ENCODE measurements around the gene PCMTD2. TPM values are rescaled to one million over a fixed set of nuclear protein-coding genes. Genes with fewer than 3 reads are reported as not detected.

The PCMTD2 gene
- total RNA-seq, 2 donors from 2014 or later, result 52.8 to 67.8 TPM

DNA sequence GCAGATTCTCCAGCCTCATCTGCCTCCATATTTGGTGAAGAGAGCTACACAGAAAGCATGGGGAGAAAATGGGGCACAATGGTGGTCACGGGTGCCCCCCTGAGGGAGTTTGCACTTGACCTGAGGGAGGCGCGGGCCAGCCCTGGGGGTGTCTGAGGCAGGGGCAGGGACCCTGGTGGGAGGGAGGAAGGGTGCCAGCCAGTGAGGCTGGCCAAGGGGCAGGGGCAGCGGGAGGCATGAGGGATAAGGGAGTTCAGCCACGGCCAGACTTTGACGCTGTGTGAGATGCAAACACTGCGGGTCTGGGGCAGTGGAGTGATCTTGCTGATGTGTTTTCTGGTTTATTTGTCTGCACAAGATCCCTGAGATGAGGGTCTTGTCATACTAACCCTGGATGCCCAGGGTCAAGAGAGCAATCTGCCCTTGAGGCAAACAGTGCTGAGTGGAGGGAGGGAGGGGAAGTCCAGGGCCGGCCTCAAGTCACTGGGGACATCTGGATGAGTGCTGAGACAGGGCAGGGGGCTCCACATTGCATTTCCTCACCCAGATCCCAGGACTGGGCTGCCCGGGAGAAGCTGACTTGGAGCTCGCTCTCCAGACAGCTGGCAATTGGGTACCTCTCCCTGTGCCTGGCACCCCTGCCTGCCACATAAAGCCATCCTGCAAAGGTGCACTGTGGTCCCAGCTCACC lies 8.8 kb upstream of the PCMTD2 start:
- no peaks in the 10 kb centered on the region for H3K4me1 Mint-ChIP-seq (ENCODE audit: low read depth)
- H3K9me3 Mint-ChIP-seq, result no peaks in the 10 kb centered on the region
- H3K4me3 Mint-ChIP-seq, result no peak overlapping the region
- DNase-seq (no peak), ATAC-seq (replicated peaks in 1 of 2) (no peak)
- no peaks in the 10 kb centered on the region for H3K36me3 Mint-ChIP-seq (ENCODE audit: insufficient read depth in 2 of 2)
- H3K27me3 Mint-ChIP-seq (ENCODE audit: low read depth), result no peaks in the 10 kb centered on the region
- no peak overlapping the region for H3K27ac Mint-ChIP-seq

DNA sequence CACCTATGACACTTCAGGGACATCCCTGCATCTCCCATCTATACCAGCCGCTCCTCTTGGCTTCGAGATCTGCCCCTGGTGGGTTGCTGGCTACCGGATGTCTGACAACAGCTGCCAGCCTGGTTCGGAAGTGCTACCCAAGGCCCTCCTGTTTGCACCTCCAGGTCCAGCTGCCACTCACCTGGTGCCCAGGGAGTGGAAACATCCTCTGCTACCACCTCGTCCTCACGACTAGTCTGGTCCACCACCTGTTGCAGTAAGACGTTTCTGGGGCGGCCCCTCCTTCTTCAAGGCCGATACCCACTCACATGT lies 8.3 kb upstream of the PCMTD2 start:
- H3K27ac Mint-ChIP-seq, result no peak overlapping the region

DNA sequence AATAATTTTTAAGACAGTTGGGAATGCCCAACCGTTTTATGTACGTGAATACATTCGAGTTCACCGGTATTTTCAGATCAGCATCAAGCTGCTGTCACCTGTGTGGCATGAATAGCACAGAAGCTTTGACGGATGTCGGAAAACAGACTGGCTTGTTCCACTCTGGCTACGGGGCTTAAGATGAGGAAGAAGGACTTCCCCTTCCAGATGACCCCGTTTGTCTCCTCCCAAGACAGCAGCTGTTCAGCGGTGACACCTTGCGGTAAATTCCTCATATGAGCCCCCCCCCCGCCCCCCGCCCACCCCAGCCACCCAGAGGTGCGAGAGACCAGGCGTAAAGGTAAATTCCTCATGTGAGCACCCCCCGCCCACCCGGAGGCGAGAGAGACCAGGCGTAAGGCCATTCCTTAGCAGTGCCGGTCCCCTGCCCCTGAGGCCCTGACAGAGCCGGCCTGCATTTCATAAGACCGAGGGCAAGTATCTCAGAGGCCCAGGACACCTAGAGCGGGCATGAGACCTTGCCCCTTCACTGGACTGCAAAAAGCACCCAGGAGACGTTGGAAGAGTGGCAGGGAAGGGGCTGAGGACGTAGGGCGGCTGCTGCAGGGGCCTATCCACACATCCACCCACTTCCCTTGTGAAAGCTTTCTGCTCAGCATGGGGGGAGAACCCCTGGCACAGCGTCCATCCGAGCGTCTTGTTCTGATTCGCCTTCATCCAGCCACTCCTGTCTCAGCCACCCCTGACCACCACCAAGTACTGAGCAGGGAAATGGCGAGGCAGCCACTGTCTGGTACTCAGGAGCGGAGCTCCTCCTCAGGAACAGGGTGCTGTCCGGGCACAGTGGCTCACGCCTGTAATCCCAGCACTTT lies 7.3 kb upstream of the PCMTD2 start:
- H3K4me3 Mint-ChIP-seq, result no peak overlapping the region
- ATAC-seq (replicated peaks in 1 of 2) (no peak), DNase-seq (no peak)
- no peaks in the 10 kb centered on the region for H3K36me3 Mint-ChIP-seq (ENCODE audit: insufficient read depth in 2 of 2)
- no peak overlapping the region for H3K27ac Mint-ChIP-seq
- H3K4me1 Mint-ChIP-seq (ENCODE audit: low read depth), result no peaks in the 10 kb centered on the region
- H3K9me3 Mint-ChIP-seq, result no peaks in the 10 kb centered on the region
- H3K27me3 Mint-ChIP-seq (ENCODE audit: low read depth), result no peaks in the 10 kb centered on the region

More for the DNA sequence above, 8.3 kb upstream of the PCMTD2 start:
- no peaks in the 10 kb centered on the region for H3K36me3 Mint-ChIP-seq (ENCODE audit: insufficient read depth in 2 of 2)
- no peaks in the 10 kb centered on the region for H3K9me3 Mint-ChIP-seq
- H3K4me1 Mint-ChIP-seq (ENCODE audit: low read depth), result no peaks in the 10 kb centered on the region
- no peak for ATAC-seq (replicated peaks in 1 of 2)
- no peak for DNase-seq
- H3K27me3 Mint-ChIP-seq (ENCODE audit: low read depth), result no peaks in the 10 kb centered on the region
- H3K4me3 Mint-ChIP-seq, result no peak overlapping the region

DNA sequence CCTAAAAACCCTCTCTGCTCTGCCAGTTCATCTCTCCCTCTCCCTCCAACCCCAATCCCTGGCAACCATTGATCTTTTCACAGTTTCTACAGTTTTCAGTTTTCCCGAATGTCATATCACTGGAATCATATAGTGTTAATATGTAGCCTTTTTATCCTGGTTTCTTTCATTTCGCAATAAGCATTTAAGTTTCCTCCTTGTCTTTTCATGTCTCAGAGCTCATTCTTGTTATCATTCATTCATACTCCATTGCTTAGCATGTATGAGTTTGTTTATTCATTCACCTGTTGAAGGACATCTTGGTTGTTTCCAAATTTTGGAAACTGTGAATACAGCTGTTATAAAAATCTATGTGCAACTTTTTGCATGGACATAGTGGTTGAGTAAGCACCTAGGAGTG lies 5.5 kb upstream of the PCMTD2 start:
- H3K4me3 Mint-ChIP-seq, result no peak overlapping the region
- H3K9me3 Mint-ChIP-seq, result no peaks in the 10 kb centered on the region
- H3K4me1 Mint-ChIP-seq (ENCODE audit: low read depth), result peaks cover 9% of the 10 kb centered on the region
- no peaks in the 10 kb centered on the region for H3K36me3 Mint-ChIP-seq (ENCODE audit: insufficient read depth in 2 of 2)
- no peak for DNase-seq
- no peak overlapping the region for H3K27ac Mint-ChIP-seq
- H3K27me3 Mint-ChIP-seq (ENCODE audit: low read depth), result no peaks in the 10 kb centered on the region
- no peak for ATAC-seq (replicated peaks in 1 of 2)

DNA sequence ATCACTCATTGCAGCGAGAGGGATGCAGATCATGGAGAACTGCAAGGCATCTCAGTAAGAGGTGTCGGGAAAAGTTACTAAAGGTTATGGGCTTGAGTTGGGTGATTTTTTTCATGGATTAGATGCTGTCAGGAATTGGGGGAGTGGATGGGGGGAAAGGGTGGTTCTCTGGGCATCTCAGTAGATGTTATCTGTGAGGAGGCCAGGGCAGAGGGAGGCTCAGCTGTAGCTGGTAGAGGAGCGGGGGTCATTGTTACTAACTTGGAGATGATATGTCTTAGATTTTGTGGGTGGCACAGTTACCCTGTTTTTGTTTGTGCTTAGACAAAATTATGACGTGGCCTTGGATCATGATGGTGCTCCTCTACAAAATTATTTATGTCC lies 2.6 kb upstream of the PCMTD2 start:
- Mint-ChIP-seq H3K27me3 (ENCODE audit: low read depth) (no peaks in the 10 kb centered on the region), H3K36me3 (ENCODE audit: insufficient read depth in 2 of 2) (peaks cover 0 to 2% of the 10 kb centered on the region in 2 donors), H3K4me1 (ENCODE audit: low read depth) (peaks cover 31% of the 10 kb centered on the region), H3K9me3 (no peaks in the 10 kb centered on the region), H3K4me3 (no peak overlapping the region), H3K27ac (no peak overlapping the region)
- no peak for ATAC-seq (replicated peaks in 1 of 2)
- DNase-seq, result no peak

DNA sequence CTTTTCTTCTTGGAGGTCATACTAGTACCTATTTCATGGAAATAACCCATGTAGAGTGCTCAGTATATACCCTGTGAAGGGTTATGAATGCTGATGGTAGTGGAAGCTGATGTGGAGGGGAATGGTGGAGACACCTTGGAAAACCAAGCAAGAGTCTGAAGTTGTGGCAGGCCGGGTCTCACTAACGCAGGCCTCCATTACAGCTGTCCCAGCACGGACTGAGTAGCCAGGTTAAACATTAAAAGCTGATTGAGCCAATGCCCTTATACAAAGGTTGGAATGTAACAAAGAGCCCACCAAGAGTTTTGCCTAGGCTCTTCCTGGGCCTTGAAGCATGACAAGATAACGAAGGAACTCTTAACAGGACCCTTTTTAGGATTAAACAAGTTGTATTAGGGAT lies 2.1 kb upstream of the PCMTD2 start:
- peaks cover 0 to 2% of the 10 kb centered on the region in 2 donors for H3K36me3 Mint-ChIP-seq (ENCODE audit: insufficient read depth in 2 of 2)
- DNase-seq, result no peak
- H3K4me3 Mint-ChIP-seq, result peak overlapping the region in 1 of 2 donors; percentile 33
- ATAC-seq (replicated peaks in 1 of 2), result no peak
- H3K9me3 Mint-ChIP-seq, result no peaks in the 10 kb centered on the region
- H3K27ac Mint-ChIP-seq, result no peak overlapping the region
- peaks cover 35% of the 10 kb centered on the region for H3K4me1 Mint-ChIP-seq (ENCODE audit: low read depth)
- H3K27me3 Mint-ChIP-seq (ENCODE audit: low read depth), result no peaks in the 10 kb centered on the region

DNA sequence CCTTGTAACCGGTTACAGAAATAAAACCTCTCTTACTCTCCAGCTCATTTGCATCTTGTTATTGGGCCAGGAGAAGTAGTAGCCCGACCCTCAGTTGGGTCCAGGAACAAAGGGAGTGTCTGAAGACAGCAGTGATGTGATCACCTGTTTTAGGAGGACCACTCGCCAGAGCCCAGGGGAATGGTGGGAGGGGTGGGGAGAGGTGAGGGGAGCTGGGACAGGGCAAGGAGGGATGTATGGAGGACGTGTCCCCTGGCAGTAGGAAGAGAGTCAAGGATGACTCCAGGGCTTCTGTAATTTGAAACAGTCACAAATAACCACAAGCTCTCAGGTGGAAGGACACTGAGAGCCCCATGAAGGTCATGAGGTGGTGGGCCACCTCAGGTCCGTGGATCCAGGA lies 1.4 kb upstream of the PCMTD2 start:
- Mint-ChIP-seq H3K4me3 (peak overlapping the region; percentile 82 to 85), H3K27ac (no peak overlapping the region), H3K4me1 (ENCODE audit: low read depth) (peaks cover 43% of the 10 kb centered on the region), H3K27me3 (ENCODE audit: low read depth) (no peaks in the 10 kb centered on the region), H3K9me3 (no peaks in the 10 kb centered on the region), H3K36me3 (ENCODE audit: insufficient read depth in 2 of 2) (peaks cover 0 to 2% of the 10 kb centered on the region in 2 donors)
- DNase-seq (no peak), ATAC-seq (replicated peaks in 1 of 2) (no peak)

DNA sequence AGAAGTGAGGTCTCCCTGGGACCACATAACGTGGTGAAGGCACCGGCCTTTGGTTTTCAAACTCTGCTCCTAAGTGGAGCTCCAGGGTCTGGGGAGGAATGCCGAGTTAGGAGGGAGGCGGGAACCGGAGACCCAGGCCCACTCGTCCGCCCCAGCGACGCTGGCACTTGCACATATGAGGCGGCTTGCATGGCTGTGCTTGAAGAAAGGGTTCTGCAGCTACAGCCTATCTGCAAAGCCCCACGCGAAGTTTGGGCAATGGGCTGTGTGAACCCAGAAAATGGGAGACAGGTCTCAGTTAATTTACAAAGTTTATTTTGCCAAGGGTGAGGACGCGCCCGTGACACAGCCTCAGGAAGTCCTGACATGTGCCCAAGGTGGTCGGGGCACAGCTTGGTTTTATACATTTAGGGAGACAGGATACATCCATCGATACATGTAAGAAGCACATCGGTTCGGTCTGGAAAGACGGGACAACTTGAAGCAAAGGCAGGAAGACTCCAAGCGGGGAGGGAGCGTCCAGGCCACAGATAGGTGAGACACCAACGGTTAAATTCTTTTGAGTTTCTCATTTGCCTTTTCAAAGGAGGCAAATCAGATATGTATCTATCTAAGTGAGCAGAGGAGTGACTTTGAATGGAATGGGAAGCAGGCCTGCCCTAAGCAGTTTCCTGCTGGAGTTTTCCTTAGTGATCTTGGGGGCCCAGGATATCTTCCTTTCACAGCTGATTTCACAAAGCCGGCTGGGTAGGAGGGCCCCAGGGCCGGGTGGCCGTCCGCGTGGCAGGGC lies 782 bp upstream of the PCMTD2 start:
- Mint-ChIP-seq H3K4me3 (peak overlapping the region; percentile 82 to 85), H3K27me3 (ENCODE audit: low read depth) (no peaks in the 10 kb centered on the region), H3K36me3 (ENCODE audit: insufficient read depth in 2 of 2) (peaks cover 0 to 2% of the 10 kb centered on the region in 2 donors), H3K4me1 (ENCODE audit: low read depth) (peaks cover 49% of the 10 kb centered on the region), H3K9me3 (no peaks in the 10 kb centered on the region), H3K27ac (peak overlapping the region; percentile 97)
- DNase-seq (no peak), ATAC-seq (replicated peaks in 1 of 2) (no peak)

DNA sequence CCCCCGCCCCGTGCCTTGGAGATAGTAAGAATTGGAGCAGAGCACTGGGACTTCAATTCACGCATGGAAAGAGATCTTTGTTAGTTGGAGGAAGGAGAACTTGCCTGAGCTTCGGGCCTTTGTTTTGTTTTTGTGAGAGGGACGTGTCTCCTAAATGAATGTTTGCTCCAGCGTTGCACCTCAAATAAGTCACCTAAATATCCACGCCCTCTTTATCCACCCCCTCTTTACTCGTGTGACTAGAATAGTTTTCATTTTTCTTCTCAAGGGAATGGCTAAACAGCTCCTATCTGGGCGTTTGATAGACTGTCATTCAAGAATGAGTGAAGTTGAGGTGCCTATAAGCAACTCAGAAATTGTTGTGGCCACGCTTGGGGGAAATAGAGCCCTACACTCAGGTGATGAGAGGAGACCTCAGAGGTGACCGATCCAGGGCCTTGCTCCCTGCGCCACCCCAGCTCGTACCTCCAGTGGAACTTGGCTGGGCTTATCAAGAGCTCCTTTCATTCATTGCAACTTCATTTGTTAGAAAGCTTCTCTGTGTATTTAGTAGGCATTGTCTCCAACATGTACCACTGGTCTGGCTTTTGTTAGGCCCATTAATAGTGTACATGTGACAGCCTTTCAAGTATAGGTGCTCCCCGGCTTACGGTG lies 861 bp downstream of the PCMTD2 start:
- ATAC-seq (replicated peaks in 1 of 2) (no peak), DNase-seq (peak in 1 of 2 donors; percentile 16)
- no peaks in the 10 kb centered on the region for H3K9me3 Mint-ChIP-seq
- peak overlapping the region; percentile 83 for H3K4me3 Mint-ChIP-seq
- H3K4me1 Mint-ChIP-seq (ENCODE audit: low read depth), result peaks cover 65% of the 10 kb centered on the region
- peaks cover 2 to 3% of the 10 kb centered on the region in 2 donors for H3K36me3 Mint-ChIP-seq (ENCODE audit: insufficient read depth in 2 of 2)
- no peaks in the 10 kb centered on the region for H3K27me3 Mint-ChIP-seq (ENCODE audit: low read depth)
- peak overlapping the region; percentile 82 for H3K27ac Mint-ChIP-seq

DNA sequence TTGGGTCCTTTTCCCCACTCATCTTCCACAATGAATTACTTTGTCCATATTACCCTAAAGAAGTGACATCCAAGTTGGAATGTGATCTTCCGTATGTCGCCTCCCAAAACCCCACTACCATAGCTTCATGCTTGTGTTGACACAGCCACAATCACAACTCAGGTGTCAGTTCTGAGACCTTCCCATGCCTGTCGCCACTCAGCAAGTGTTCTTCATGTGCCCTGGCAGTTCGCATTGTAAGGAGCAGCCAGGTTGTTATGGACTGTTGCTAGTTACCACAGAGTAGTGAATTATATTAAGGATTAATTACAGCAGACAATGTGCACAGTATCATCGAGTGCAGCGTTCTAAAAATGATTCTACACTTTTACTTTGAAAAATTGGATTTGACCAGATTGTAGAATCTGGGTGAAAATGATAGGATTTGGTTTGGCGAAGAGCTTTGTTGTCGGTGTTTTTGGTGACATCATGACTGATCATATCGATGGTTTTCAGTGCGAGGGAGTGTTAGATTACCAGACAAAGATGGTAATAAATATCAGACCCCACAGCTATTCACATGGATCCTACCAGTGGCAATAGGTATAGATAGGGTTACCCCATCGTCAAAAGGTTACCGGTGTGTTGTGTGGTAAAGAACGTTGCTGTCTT lies 1.7 kb downstream of the PCMTD2 start:
- peak overlapping the region; percentile 38 for H3K27ac Mint-ChIP-seq
- peak overlapping the region; percentile 83 for H3K4me3 Mint-ChIP-seq
- H3K9me3 Mint-ChIP-seq, result no peaks in the 10 kb centered on the region
- DNase-seq (no peak), ATAC-seq (replicated peaks in 1 of 2) (no peak)
- peaks cover 71% of the 10 kb centered on the region for H3K4me1 Mint-ChIP-seq (ENCODE audit: low read depth)
- H3K36me3 Mint-ChIP-seq (ENCODE audit: insufficient read depth in 2 of 2), result peaks cover 2 to 6% of the 10 kb centered on the region in 2 donors
- no peaks in the 10 kb centered on the region for H3K27me3 Mint-ChIP-seq (ENCODE audit: low read depth)

DNA sequence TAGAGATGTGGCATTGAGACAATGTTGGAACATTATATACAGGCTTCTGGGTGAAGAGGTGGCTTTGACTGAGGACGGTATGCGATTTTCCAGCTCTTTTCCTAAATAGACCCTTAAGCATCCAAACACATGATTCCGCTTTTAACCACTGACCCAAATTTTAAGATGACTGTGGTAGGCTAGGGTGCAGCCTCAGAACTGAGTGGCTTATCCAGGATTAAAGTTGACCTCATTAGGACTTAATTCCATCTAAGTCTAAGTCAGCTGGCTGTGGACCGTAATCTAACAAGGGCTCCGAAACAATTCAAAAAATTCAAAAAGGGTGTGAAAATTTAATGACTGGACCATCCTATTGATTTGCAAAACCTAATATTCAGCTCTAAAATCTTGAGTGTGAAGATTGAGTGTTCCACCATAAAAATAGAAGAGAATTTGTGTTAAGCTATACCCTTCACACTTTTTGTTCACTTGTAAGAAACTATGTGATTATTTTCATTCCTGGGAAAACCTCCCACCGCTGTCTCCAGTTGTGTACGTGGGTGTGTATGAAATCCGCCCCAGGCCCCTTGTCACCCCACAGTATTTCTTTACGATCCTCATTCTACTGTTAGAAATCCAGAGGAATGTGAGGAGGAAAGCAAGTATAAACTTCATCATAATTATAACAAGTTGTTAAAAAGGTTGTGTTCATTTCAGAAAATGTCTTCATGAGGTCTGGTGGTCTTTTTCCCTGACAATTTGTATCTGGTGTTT lies 2.7 kb downstream of the PCMTD2 start:
- DNase-seq (no peak), ATAC-seq (replicated peaks in 1 of 2) (no peak)
- H3K4me1 Mint-ChIP-seq (ENCODE audit: low read depth), result peaks cover 71% of the 10 kb centered on the region
- no peaks in the 10 kb centered on the region for H3K9me3 Mint-ChIP-seq
- H3K4me3 Mint-ChIP-seq, result peak overlapping the region; percentile 33 to 83
- peak overlapping the region; percentile 47 for H3K27ac Mint-ChIP-seq
- H3K27me3 Mint-ChIP-seq (ENCODE audit: low read depth), result no peaks in the 10 kb centered on the region
- peaks cover 2 to 6% of the 10 kb centered on the region in 2 donors for H3K36me3 Mint-ChIP-seq (ENCODE audit: insufficient read depth in 2 of 2)

DNA sequence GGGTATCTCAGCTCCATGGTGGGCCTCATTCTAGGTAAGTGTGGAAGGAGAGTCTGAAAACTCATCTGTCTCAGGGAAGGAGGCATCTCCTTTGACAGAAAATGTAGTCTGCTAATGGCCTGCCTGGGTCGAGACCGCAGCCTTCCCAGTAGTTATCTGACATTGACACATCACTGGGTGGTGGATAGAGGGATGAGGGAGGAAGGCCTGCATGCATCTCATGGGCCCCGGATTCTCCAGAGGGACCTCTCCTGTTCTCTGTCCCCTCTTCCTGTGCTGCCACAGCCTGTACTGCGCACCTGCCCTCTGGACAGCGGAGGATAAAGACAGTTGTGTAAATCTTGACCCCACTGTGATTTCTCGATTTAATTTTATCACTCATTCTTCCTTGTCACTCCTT lies 4.7 kb downstream of the PCMTD2 start:
- Mint-ChIP-seq H3K9me3 (no peaks in the 10 kb centered on the region), H3K4me3 (peak overlapping the region in 1 of 2 donors; percentile 47), H3K27ac (no peak overlapping the region), H3K36me3 (ENCODE audit: insufficient read depth in 2 of 2) (peaks cover 2 to 6% of the 10 kb centered on the region in 2 donors), H3K4me1 (ENCODE audit: low read depth) (peaks cover 75% of the 10 kb centered on the region), H3K27me3 (ENCODE audit: low read depth) (no peaks in the 10 kb centered on the region)
- DNase-seq, result no peak
- no peak for ATAC-seq (replicated peaks in 1 of 2)

Data from activated T-cell treated with anti-CD3 and anti-CD28 coated beads, Interleukin-2, amount 50 U/mL, for 72 hours (primary cell).